HG02885 (cell line): Measurements from ENCODE around the gene IST1.
A peak's percentile ranks its signal among the peaks of the same experiment; 100 is the strongest.

Experiments
- ATAC-seq: cut with Tn5 transposase; IDR thresholded peaks from one replicate; pipeline ENCODE4 v1.9.1; 2021; ENCODE audit warnings: mild to moderate bottlenecking; ENCODE audit not compliant: unreplicated experiment, poor library complexity

The IST1 gene

GRCh38 chr16:71956486-71956885 lies 61.2 kb downstream of the IST1 start:
- ATAC-seq, result no peak

DNA sequence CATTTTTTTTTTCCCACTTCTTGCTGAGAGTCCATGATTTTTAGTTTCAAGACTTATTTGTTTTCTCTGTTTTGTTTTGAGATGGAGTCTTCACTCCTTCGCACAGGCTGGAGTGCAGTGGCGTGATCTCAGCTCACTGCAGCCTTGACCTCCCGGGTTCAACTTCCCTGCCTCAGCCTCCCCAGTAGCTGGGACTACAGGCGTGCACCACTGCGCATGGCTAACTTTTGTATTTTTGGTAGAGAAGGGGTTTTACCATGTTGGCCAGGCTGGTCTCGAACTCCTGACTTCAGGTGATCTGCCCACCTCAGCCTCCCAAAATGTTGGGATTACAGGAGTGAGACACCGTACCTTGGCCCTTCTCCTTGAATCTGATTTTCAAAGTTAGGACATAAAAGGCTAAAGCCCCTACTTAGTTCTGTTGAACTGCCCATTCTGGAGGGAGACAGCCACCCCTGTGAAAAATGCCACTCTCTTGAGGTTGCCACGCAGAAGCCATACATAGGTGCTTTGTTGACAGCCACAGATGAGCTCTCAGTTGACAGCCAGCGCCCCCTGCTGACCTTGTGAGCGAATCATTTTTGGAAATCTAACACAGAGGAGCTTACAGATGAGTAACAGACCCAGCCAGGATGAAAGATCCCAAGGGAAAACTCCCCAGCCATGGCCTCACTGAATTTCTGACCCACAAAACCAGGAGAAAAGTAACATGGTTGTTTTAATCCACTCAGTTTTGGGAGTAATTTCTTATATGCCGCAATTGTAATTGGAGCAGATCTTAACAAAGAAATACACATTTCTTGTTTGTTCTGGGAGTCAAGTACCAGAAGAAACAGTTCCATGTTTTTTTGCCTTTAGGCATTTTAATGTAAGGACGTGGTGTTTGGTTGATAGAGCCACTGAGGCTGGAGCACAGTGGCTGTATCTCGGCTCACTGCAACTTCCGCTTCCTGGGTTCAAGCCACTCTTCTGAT lies 66.0 kb downstream of the IST1 start:
- peak; percentile 73 for ATAC-seq

DNA sequence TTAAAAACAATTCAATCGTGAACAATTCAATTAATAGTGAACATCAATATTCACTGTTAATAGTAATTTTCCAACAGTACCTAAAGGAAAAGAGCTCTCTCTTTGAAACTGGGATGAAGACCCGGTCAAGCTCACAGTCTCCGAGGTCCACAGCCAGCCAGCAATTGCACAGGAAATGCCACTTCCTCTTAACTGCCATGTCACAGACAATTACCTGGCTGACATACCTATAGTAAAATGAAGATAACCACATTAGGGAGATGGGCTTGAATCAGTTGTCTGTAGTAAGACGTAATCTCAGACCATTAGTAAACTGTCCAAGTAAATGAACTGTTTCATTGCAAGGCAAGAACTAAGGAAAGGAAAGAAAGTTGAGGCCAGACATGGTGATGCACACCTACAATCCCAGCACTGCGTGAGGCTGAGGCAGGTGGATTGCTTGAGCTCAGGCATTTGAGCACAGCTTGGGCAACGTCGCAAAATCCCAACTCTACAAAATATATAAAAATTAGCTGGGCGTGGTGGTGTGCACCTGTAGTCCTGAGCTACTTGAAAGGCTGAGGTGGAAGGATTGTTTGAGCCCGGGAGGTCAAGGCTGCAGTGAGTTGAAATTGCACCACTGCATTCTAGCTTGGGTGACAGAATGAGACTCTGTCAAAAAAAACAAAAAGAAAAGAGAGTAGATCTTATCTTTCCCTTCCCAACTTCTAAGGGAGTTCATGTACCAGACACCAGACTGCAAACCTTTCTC lies 68.0 kb downstream of the IST1 start:
- no peak for ATAC-seq

GRCh38 chr16:71965223-71965622 lies 69.9 kb downstream of the IST1 start:
- ATAC-seq, result no peak

- ATAC-seq, result no peak
Observed at GRCh38 chr16:71966932-71967331, 71.6 kb downstream of the IST1 start.

GRCh38 chr16:71969353-71969752 lies 74.0 kb downstream of the IST1 start:
- no peak for ATAC-seq

- no peak for ATAC-seq
Observed at GRCh38 chr16:71971571-71971970, 76.2 kb downstream of the IST1 start.

GRCh38 chr16:71972356-71972755 lies 77.0 kb downstream of the IST1 start:
- ATAC-seq, result no peak

GRCh38 chr16:71973001-71973400 lies 77.7 kb downstream of the IST1 start:
- ATAC-seq, result no peak

DNA sequence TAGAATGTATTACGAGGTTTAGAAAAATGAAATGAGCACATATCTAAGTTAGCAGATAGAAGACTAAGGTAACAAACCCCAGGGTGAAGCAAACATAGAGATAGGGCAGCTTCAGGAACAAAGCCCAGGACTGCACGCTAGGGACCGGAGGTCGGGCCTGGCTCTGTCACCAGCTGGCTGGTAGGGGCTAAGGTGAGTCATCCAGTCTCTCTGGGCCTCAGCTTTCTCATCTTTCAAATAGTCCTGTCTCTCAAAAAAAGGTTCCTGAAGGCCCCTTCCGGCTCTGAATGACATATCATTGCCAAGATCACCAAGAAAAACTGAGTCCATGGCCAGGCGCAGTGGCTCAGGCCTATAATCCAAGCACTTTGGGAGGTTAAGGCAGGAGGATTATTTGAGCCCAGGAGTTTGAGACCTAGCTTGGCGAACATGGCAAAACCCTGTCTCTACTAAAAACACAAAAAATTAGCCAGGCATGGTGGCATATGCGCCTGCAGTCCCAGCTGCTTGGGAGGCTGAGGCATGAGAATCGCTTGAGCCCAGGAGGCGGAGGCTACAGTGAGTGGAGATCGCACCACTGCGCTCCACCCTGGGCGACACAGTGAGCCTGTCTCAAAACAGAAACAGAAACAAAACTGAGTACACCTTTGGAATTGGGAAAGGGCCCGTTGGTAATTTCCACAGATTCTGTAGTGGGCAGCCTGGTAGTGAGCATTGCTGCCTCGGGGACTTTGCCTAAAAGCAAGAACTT lies 78.9 kb downstream of the IST1 start:
- ATAC-seq, result no peak
